Chondrocyte (in vitro differentiated cells): ENCODE data around the gene DISC1. TPM values are rescaled to one million over a fixed set of nuclear protein-coding genes. Genes with fewer than 3 reads are reported as not detected.

Source experiments
- DNase-seq: peaks from one replicate; pipeline ENCODE4 v3.0.0; 2021; ENCODE audit warnings: mixed read lengths, low spot score
- H3K27ac Mint-ChIP-seq: one replicate; pipeline ENCODE4 v1.8.0; 2021; ENCODE audit warnings: mild to moderate bottlenecking, moderate library complexity, mixed read lengths; ENCODE audit not compliant: unreplicated experiment
- H3K27me3 Mint-ChIP-seq: 2 replicates; pipeline ENCODE4 v1.8.0; 2021; ENCODE audit warnings: low read depth, mixed read lengths
- H3K36me3 Mint-ChIP-seq: 2 replicates; pipeline ENCODE4 v1.8.0; 2021; ENCODE audit warnings: low read depth, mixed read lengths
- H3K4me1 Mint-ChIP-seq: 2 replicates; pipeline ENCODE4 v1.8.0; 2021; ENCODE audit warnings: low read depth, mild to moderate bottlenecking, mixed read lengths
- H3K4me3 Mint-ChIP-seq: one replicate; pipeline ENCODE4 v1.8.0; 2021; ENCODE audit warnings: mild to moderate bottlenecking, moderate library complexity, mixed read lengths; ENCODE audit not compliant: unreplicated experiment
- H3K9me3 Mint-ChIP-seq: 2 replicates; pipeline ENCODE4 v1.8.0; 2021; ENCODE audit warnings: low read depth, mixed read lengths
- CTCF ChIP-seq: fragments of 200-600 bp; sonication (generic); IDR thresholded peaks from 2 replicates; pipeline ENCODE4 v1.5.0; 2021; ENCODE audit warnings: antibody characterized with exemption, mild to moderate bottlenecking, moderate library complexity
- total RNA-seq: library from RNA; stranded (reverse); gene quantifications from 3 replicates; pipeline ENCODE4 v1.2.1, GENCODE V29; 2021

Gene DISC1
- total RNA-seq, 1 donor from 2014 or later, result 5.0 TPM

- no peaks in the 10 kb centered on the region for H3K27me3 Mint-ChIP-seq
- no peak overlapping the region for H3K27ac Mint-ChIP-seq
- DNase-seq, result no peak
- no peak for TF ChIP-seq CTCF
- peaks cover 8% of the 10 kb centered on the region for H3K9me3 Mint-ChIP-seq
- no peak overlapping the region for H3K4me3 Mint-ChIP-seq
- H3K36me3 Mint-ChIP-seq, result peaks cover 5% of the 10 kb centered on the region
- no peaks in the 10 kb centered on the region for H3K4me1 Mint-ChIP-seq
Observed at GRCh38 chr1:231949277-231950091, 322.9 kb downstream of the DISC1 start.

GRCh38 chr1:231950331-231951128 lies 323.9 kb downstream of the DISC1 start:
- peaks cover 3% of the 10 kb centered on the region for H3K36me3 Mint-ChIP-seq
- no peaks in the 10 kb centered on the region for H3K4me1 Mint-ChIP-seq
- no peaks in the 10 kb centered on the region for H3K27me3 Mint-ChIP-seq
- no peak for DNase-seq
- H3K4me3 Mint-ChIP-seq, result no peak overlapping the region
- no peak overlapping the region for H3K27ac Mint-ChIP-seq
- peaks cover 8% of the 10 kb centered on the region for H3K9me3 Mint-ChIP-seq
- no peak for TF ChIP-seq CTCF

- H3K27ac Mint-ChIP-seq, result no peak overlapping the region
- H3K9me3 Mint-ChIP-seq, result peaks cover 8% of the 10 kb centered on the region
- H3K4me1 Mint-ChIP-seq, result no peaks in the 10 kb centered on the region
- no peaks in the 10 kb centered on the region for H3K27me3 Mint-ChIP-seq
- H3K4me3 Mint-ChIP-seq, result no peak overlapping the region
- H3K36me3 Mint-ChIP-seq, result peaks cover 2% of the 10 kb centered on the region
- no peak for DNase-seq
- TF ChIP-seq CTCF, result no peak
Observed at GRCh38 chr1:231951374-231951773, 324.8 kb downstream of the DISC1 start.

GRCh38 chr1:231952154-231952553 lies 325.6 kb downstream of the DISC1 start:
- H3K27me3 Mint-ChIP-seq, result no peaks in the 10 kb centered on the region
- no peak for DNase-seq

More at GRCh38 chr1:231952154-231952553, 325.6 kb downstream of the DISC1 start:
- Mint-ChIP-seq H3K36me3 (no peaks in the 10 kb centered on the region), H3K27ac (no peak overlapping the region), H3K4me1 (no peaks in the 10 kb centered on the region), H3K4me3 (no peak overlapping the region), H3K9me3 (peaks cover 3% of the 10 kb centered on the region)
- no peak for TF ChIP-seq CTCF
